HS-5 (cell line): ENCODE results near the gene APOBEC4.

ENCODE experiments used
- DNase-seq: peaks from one replicate; pipeline ENCODE4 v3.0.0-alpha.2; 2012; ENCODE audit warnings: low read depth

APOBEC4 gene

GRCh38 chr1:183674886-183675285 lies 21.8 kb upstream of the APOBEC4 start:
- no peak for DNase-seq

- no peak for DNase-seq
These were observed 21.2 kb upstream of the APOBEC4 start for GRCh38 chr1:183674339-183674738.

GRCh38 chr1:183673605-183674323 lies 20.6 kb upstream of the APOBEC4 start:
- no peak for DNase-seq

- DNase-seq, result no peak
These were observed 17.1 kb upstream of the APOBEC4 start for GRCh38 chr1:183670169-183670568.

- DNase-seq, result no peak
These were observed 3.2 kb upstream of the APOBEC4 start for GRCh38 chr1:183656355-183656754.

GRCh38 chr1:183655562-183656075 lies 2.5 kb upstream of the APOBEC4 start:
- DNase-seq, result peak; percentile 74

- DNase-seq, result no peak
These were observed 1.6 kb upstream of the APOBEC4 start for GRCh38 chr1:183654706-183655105.

GRCh38 chr1:183653876-183654451 lies 848 bp upstream of the APOBEC4 start:
- no peak for DNase-seq

- no peak for DNase-seq
These were observed 312 bp upstream of the APOBEC4 start for GRCh38 chr1:183653462-183653794.

GRCh38 chr1:183652107-183652506 lies 1.0 kb downstream of the APOBEC4 start:
- DNase-seq, result no peak

GRCh38 chr1:183651612-183652011 lies 1.5 kb downstream of the APOBEC4 start:
- no peak for DNase-seq

GRCh38 chr1:183648042-183648441 lies 5.1 kb downstream of the APOBEC4 start:
- no peak for DNase-seq

- no peak for DNase-seq
These were observed 6.3 kb downstream of the APOBEC4 start for GRCh38 chr1:183646776-183647175.

GRCh38 chr1:183645531-183645930 lies 7.6 kb downstream of the APOBEC4 start:
- DNase-seq, result no peak

GRCh38 chr1:183642166-183642565 lies 10.9 kb downstream of the APOBEC4 start:
- no peak for DNase-seq

- no peak for DNase-seq
These were observed 12.9 kb downstream of the APOBEC4 start for GRCh38 chr1:183640193-183640592.

- DNase-seq, result no peak
These were observed 14.3 kb downstream of the APOBEC4 start for GRCh38 chr1:183638649-183639387.

- no peak for DNase-seq
These were observed 16.3 kb downstream of the APOBEC4 start for GRCh38 chr1:183636783-183637182.

- DNase-seq, result no peak
These were observed 16.8 kb downstream of the APOBEC4 start for GRCh38 chr1:183636334-183636682.

- peak; percentile 91 for DNase-seq
These were observed 17.3 kb downstream of the APOBEC4 start, which contains the start of gene ARPC5 for GRCh38 chr1:183635606-183636333. Gene ARPC5, minus strand, starts transcription at chr1:183635783. Its CDS starts 124 bp downstream, at chr1:183635659.

- no peak for DNase-seq
These were observed 18.0 kb downstream of the APOBEC4 start for GRCh38 chr1:183635099-183635605.

GRCh38 chr1:183634429-183635065 lies 18.6 kb downstream of the APOBEC4 start:
- DNase-seq, result no peak
